Dermis microvascular lymphatic vessel endothelial cell (primary cell): ENCODE measurements around the gene OR2A1. TPM values are rescaled to one million over a fixed set of nuclear protein-coding genes. Genes with fewer than 3 reads are reported as not detected.
"Not testable (repeated sequence)": the region's sequence is repeated elsewhere in the genome, so short reads cannot be mapped to it uniquely, and the experiment has no call there.

ENCODE experiments used
- DNase-seq, 2 donors: peaks; one replicate each; pipeline versions ENCODE4 v3.0.0 to v3.0.0-alpha.2; 2010; ENCODE audit warnings: low read depth in 2 of 2
- total RNA-seq: library from RNA; depleted of rRNA; stranded (reverse); fragments of >200 nt; gene quantifications from 2 replicates; pipeline ENCODE4 v1.2.1, GENCODE V29; 2014

OR2A1 gene
- total RNA-seq, 1 donor from 2014 or later = under 0.01 TPM

DNA sequence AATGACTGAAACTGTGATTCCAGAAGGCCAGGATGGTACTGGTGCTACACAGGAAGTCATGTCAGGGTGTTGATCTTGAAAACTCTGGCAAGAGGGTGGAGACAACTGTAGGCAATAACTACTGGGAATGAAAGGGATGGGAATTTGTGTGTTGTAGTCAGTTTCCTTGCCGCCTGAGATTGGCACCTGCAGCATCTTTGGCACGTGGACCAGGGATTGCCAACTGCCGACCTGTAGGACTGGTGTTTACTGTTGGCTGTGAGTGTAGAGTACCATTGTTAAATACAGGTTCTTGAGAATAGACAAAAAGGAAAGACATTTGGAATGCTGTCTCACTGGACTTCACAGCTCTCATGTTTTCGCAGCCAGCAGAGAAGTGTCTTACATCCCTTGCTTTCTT lies 11.1 kb downstream of the OR2A1 start:
- not testable (repeated sequence) for DNase-seq

DNA sequence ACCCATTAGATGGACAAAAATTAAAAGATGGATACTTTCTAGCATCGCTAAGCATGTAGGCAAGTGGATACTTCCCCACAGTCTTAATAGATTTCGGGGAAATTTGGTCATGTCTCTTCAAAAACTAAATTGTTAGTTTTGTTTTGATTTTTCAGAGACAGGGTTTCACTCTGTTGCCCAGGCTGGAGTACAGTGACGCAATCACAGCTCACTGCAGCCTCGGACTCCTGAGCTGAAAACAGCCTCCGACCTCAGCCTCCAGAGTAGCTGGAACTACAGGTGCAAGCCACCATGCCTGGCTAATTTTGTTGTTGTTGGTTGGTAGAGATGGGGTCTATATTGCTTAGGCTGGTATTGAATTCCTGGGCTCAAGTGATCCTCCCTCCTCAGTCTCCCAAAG lies 13.6 kb downstream of the OR2A1 start:
- DNase-seq = not testable (repeated sequence)

DNA sequence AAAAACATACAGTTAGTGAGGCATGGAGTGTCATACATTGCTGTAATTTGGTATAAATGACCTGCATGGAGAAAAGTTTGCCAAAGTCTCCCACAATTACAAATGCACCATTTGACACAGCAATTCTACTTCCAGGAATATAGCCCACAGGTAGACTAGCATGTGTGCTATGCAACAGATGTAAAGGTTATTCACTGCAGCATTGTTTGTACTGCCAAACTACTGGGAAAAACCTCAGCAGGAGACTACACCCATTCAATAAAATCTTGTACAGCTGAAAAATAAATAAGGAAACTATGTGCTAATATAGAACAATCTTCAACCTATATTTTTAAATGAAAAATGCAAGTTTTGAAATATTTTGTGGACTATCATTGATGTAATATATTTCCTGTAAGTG lies 17.8 kb downstream of the OR2A1 start:
- DNase-seq = not testable (repeated sequence)

DNA sequence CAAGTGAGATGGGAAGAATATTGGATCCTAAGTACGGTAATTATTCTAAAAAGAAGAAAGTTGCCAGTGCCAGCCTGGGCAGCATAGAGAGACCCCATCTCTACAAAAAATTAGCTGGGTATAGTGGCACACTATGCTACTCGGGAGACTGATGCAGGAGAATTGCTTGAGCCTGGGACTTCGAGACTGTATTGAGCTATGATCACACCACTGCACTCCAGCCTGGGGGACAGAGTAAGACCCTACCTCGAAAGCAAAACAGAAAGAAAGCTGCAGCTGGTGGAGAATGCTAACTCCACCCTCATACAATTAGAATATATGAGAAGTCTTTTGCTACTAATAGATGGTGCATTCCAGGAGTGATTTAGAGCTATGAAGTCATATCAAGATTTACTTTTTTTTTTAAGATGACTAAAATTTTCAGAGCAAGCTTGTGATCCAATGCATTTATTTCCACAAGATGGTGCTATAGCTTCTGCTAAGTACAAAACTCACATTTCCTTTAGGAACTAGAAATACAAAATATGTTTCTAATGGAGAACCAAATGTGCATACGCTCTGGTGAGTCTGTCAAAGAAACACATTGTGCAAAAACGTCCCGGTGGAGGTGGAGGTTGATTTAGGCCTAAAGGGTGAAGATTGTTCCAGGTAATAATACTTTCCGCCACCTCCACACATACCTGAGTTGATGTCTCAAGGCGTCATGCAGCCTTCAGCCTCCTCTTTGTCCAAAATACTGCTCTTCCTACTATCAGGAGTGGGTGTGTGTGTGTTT lies 19.2 kb downstream of the OR2A1 start:
- DNase-seq = not testable (repeated sequence)

DNA sequence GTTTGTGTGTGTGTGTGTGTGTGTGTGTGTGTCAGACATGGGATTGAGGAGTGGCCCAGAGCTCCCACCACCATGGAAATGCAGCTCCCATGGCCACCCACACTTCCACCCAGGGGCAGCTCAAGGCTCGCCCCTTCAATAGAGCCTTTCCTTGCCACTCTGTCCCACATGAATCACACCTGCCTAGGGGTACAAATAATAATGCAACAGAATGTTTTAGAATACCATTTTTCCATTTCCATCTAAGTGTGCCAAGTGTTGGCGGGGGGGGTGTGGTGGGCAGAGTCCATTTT lies 19.7 kb downstream of the OR2A1 start:
- DNase-seq = not testable (repeated sequence)

DNA sequence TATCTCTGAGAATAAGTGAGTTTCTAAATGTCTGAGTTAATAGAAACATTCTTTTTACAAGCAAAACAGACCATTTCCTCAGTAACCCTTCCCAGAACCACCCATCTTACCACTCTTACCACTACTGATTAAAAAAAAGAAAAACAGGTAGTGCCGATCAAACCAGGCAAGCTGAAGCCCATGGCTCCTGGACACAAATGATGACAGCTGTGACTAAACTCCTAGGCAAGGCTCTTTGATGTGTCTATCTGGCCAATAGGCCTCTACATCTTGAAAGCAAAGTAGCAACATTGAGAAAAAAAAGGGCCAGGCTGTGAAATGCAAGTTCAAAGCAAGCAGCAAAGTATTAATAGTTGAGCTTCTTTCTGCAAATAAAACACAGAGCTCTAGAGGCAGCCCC lies 36.4 kb downstream of the OR2A1 start:
- DNase-seq = not testable (repeated sequence)

DNA sequence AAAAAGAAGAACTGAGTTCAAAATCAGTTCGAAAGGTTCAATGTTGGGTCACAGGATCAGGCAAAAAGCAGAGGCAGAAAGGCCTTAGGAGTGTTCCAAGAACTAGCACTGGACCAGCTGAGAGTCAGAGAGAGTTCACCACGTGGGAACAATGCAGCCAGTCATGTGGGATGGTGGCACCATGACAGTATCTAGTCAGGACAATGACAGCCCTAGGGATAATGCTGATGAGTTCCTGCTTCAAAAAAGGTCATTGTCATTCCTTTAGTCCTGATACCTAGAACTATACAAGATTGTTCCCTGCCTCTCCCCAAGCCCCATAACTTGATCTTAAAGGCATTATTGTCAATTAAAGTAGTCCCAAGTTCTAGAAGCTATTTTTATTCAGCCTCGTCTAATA lies 39.4 kb downstream of the OR2A1 start:
- not testable (repeated sequence) for DNase-seq

DNA sequence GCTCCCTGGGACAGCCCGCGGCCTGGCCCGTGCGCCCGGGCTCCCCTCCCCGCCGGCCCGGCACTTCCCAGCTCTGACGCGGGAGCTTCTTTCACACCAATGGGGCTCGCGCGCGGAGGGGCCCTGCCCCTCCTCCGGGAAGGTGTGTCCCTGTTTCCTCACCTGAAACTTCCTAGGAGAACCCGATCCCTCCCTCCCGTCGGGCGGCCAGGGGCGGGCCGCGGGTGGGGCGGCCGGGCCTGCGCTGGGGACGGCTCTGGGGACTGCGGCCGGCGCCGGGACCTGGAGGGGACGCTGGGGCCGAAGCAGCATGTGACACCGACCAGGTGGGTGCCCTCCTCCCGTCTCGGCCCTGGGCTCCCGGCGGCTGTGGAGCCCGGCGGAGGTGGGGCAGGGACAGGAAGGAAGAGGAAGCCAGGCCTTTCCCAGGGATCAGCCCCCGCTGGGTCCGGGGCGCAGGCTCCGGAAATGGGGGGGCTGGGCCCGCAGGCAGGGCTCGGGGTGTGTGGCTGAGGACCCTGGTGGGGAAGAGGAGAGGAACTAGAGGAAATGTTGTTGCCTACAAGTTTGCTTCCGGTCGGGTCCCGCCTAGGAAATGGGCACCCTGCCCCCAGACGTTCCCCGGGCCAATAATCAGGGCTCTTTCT lies 43.1 kb downstream of the OR2A1 start, which contains the start of gene ARHGEF5:
Gene ARHGEF5 (plus strand): TSS at position 227 of the 647 bp plus-strand sequence. CDS start 7,268 bp downstream, outside the sequence.
- DNase-seq = not testable (repeated sequence)

DNA sequence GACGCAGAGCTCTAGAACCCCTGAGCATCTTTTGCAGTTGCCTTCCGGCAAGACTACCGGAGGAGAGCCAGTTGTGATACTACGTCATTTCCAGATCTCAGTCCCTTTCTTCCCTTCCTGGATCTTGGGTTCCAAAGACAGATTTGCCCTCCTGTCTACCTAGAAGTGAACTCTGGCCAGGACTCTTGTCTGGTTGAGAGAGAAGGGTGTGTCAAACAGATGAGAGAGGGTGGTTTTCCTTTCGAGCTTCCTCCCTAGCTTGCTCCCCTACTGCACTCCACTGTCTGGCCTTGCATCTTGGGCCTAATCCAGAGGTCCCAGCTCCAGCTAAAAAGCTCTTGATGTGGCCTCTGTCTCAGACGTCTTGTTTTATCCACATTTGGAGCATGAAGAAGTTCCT lies 44.0 kb downstream of the OR2A1 start:
- DNase-seq = not testable (repeated sequence)

DNA sequence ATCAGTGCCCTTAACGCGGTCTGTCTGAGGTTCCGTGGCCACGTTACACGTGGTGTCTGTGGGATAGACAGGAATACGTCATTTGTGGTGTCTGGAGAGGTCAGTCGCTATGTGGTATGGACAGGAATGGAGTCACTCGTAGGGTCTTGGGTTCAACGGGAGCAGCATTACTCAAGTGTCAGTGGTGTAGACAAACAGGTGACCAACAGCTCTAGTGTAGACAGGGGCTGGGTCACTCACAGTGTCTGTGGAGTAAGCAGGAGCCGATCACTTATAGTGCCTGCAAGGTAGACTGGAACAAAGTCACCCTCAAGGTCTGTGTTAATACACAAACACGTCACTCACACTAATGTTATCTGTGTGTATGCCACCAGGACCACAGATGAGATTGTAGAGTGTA lies 44.6 kb downstream of the OR2A1 start:
- DNase-seq = not testable (repeated sequence)

DNA sequence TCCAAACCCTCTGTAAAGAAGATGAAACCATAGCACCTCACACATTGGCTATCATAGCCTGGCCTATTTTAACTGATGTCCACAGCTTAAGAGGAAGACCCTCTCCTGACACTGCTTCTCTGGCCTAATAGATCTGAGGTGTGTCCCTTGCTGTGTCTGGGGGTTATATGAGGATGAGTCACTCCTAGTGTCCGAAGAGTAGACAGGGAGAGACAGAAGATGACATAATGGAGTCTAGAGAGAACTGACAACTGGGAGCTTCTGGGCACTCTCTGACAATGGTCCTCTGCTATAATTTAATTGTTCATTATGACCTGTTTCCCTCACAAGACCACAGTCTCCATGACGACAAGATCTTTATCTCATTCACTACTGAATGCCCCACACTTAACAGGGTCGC lies 49.8 kb downstream of the OR2A1 start:
- DNase-seq = not testable (repeated sequence)

DNA sequence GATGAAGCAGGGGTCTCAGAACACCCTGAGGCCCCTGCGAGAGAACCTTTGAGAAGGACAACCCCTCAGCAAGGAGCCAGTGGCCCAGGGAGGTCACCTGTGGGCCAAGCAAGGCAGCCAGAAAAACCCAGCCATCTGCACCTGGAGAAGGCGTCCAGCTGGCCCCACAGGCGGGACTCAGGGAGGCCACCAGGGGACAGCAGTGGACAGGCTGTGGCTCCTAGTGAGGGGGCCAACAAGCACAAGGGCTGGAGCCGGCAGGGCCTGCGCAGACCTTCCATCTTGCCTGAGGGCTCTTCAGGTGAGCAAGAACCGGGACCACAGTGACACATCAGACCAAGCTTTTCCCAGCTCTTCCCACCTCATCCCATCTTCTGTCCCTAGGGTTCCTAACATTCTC lies 53.3 kb downstream of the OR2A1 start:
- not testable (repeated sequence) for DNase-seq

DNA sequence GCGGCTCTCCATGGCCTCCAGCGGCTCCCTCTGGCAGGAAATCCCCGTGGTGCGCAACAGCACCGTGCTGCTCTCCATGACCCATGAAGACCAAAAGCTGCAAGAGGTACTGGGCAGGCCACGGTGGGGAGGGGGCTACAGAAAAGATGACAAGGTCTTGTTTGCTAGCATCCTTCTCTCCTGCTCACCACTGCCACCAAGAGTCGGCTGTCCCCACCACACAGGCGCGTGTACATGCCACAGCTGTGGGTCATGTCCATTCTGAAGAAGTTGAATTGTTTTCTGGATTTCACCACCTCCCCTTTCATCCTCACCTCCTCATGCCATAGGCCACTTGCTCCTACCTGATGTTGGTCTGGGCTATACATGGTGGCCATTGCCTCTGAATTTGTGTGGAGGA lies 55.0 kb downstream of the OR2A1 start:
- not testable (repeated sequence) for DNase-seq

DNA sequence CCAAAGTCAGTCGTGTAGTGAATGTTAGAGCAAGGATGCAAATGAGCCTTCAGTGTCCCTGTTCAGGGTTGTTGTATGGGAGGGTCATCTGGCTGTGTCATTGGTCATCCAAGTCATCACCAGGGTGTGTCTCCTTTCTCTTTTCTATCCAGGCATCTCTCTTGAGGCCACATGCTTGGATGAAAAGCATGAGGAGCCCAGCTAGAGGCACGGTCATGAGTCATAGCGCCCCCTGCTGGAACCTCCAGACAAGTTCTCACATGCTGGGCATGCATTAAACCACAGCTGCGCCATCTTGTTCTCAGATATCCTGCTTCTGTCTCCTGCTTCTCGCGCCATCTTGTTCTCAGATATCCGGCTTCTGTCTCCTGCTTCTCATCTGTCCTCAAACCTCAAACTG lies 57.0 kb downstream of the OR2A1 start:
- not testable (repeated sequence) for DNase-seq

Other genes with a start within 250 kb of the OR2A1 start
- not detected in 2 replicates for gene OR2A25, start 242.6 kb upstream of the OR2A1 start, total RNA-seq
- gene OR2A12, start 226.1 kb upstream of the OR2A1 start, total RNA-seq = not detected in 2 replicates
- gene OR2A2, start 202.8 kb upstream of the OR2A1 start, total RNA-seq = not detected in 2 replicates
- gene OR2A14, start 189.2 kb upstream of the OR2A1 start, total RNA-seq = not detected in 2 replicates
- gene CTAGE4, start 129.0 kb upstream of the OR2A1 start, total RNA-seq = 0.13 TPM in 1 of 2 replicates, not detected in the other
- 0.13 TPM in 2 replicates for gene ARHGEF35, start 116.6 kb upstream of the OR2A1 start, total RNA-seq
- not detected in 2 replicates for gene OR2A42, start 72.8 kb upstream of the OR2A1 start, total RNA-seq
- gene OR2A7, start 47.6 kb upstream of the OR2A1 start, total RNA-seq = under 0.01 TPM in 1 of 2 replicates, not detected in the other
- gene CTAGE8, start 43.1 kb upstream of the OR2A1 start, total RNA-seq = under 0.01 and 0.13 TPM in 2 replicates
- gene ARHGEF5, start 43.0 kb downstream of the OR2A1 start, total RNA-seq = 0.13 and 0.38 TPM in 2 replicates
- gene NOBOX, start 91.3 kb downstream of the OR2A1 start, total RNA-seq = not detected in 2 replicates